GM19328 (cell line): ENCODE measurements around the gene FAM83D.

Experiments used
- ATAC-seq: cut with Tn5 transposase; IDR thresholded peaks from one replicate; pipeline ENCODE4 v1.9.1; 2021; ENCODE audit warnings: mild to moderate bottlenecking, moderate library complexity; ENCODE audit not compliant: unreplicated experiment

The FAM83D gene

GRCh38 chr20:38894091-38894847, 31.9 kb upstream of the FAM83D start:
- ATAC-seq: no peak

- ATAC-seq: no peak
Measured at GRCh38 chr20:38895098-38895949, 30.9 kb upstream of the FAM83D start.

GRCh38 chr20:38896009-38896594, 30.1 kb upstream of the FAM83D start:
- no peak for ATAC-seq

- no peak for ATAC-seq
Measured at GRCh38 chr20:38897267-38897666, 28.9 kb upstream of the FAM83D start.

GRCh38 chr20:38900606-38901005, 25.6 kb upstream of the FAM83D start:
- no peak for ATAC-seq

GRCh38 chr20:38902601-38903000, 23.6 kb upstream of the FAM83D start:
- no peak for ATAC-seq

GRCh38 chr20:38903335-38903734, 22.9 kb upstream of the FAM83D start:
- no peak for ATAC-seq

- no peak for ATAC-seq
Measured at GRCh38 chr20:38905375-38905774, 20.8 kb upstream of the FAM83D start.

- ATAC-seq: no peak
Measured at GRCh38 chr20:38907918-38908677, 18.1 kb upstream of the FAM83D start.

- no peak for ATAC-seq
Measured at GRCh38 chr20:38915355-38915754, 10.9 kb upstream of the FAM83D start.

- ATAC-seq: no peak
Measured at GRCh38 chr20:38917657-38918056, 8.6 kb upstream of the FAM83D start.

- ATAC-seq: no peak
Measured at GRCh38 chr20:38918172-38918571, 8.0 kb upstream of the FAM83D start.

- ATAC-seq: no peak
Measured at GRCh38 chr20:38919683-38920082, 6.5 kb upstream of the FAM83D start.

- ATAC-seq: no peak
Measured at GRCh38 chr20:38920411-38920810, 5.8 kb upstream of the FAM83D start.

- no peak for ATAC-seq
Measured at GRCh38 chr20:38920851-38921250, 5.4 kb upstream of the FAM83D start.

- ATAC-seq: no peak
Measured at GRCh38 chr20:38924718-38925117, 1.5 kb upstream of the FAM83D start.

GRCh38 chr20:38926934-38927616, 858 bp downstream of the FAM83D start:
- no peak for ATAC-seq

- no peak for ATAC-seq
Measured at GRCh38 chr20:38927902-38928578, 1.8 kb downstream of the FAM83D start.

GRCh38 chr20:38930242-38930569, 4.0 kb downstream of the FAM83D start:
- no peak for ATAC-seq

GRCh38 chr20:38931984-38932383, 5.8 kb downstream of the FAM83D start:
- no peak for ATAC-seq
